ENCODE measurements around the gene PPIL1. TPM values are rescaled to one million over a fixed set of nuclear protein-coding genes. Genes with fewer than 3 reads are reported as not detected.

Gene PPIL1
- total RNA-seq, 1 experiment from 2014 or later, result 87.8 TPM

DNA sequence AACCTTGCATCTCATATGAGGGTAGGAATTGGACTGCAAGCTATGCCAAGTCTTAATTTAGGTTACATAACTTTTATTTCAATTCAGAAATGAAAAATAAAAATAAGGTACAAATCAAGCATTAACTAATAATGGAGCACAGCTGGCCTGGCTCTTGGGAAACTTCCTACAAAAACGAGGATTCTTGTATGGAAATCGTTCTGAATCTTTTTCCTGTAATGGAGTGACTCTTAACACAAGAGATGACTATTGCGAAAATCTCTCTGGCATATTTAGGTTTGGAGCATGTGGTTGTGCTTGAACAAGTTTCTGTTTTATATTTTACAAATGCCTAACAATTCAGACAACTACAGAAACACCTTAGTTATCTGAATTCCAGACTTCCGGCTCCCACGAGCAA lies 45.9 kb upstream of the PPIL1 start:
- no peak overlapping the region for H3K27ac ChIP-seq (ENCODE audit: insufficient read length, low read depth, low read length)
- H3K36me3 Mint-ChIP-seq (ENCODE audit: insufficient read depth in 1 of 3, low read depth in 3 of 3), result no peaks in the 10 kb centered on the region; a peak in 1 of 7 replicates
- no peak overlapping the region for H3K4me3 Mint-ChIP-seq

More for the DNA sequence above, 45.9 kb upstream of the PPIL1 start:
- H4K8ac ChIP-seq (replicated peaks; ENCODE audit: insufficient read length, low read depth, low read length), result no peak overlapping the region
- no peak overlapping the region for H4K5ac ChIP-seq (ENCODE audit: insufficient read length, low read depth, low read length)
- H3K18ac ChIP-seq (ENCODE audit: insufficient read length, low read depth, low read length), result no peak overlapping the region
- no peak overlapping the region for H3K4ac ChIP-seq (ENCODE audit: low read depth, low read length)
- no CpG with 5 or more reads among the region's 5 CpGs for WGBS (ENCODE audit: extremely low coverage, insufficient read length, low lambda C conversion rate)
- no peak overlapping the region for H3K4me2 ChIP-seq (ENCODE audit: insufficient read depth, insufficient read length, low read length)
- H3K27me3 ChIP-seq (ENCODE audit: insufficient read depth, low read length), result no peaks in the 10 kb centered on the region
- no peaks in the 10 kb centered on the region for H3K79me1 ChIP-seq (ENCODE audit: insufficient read depth, low read depth, low read length, poor library complexity, severe bottlenecking)
- no peak overlapping the region for H3K27ac Mint-ChIP-seq
- no peak overlapping the region for H2BK15ac ChIP-seq (ENCODE audit: low read depth, low read length)
- no peak overlapping the region for H3K14ac ChIP-seq (ENCODE audit: insufficient read depth, low read length)
- no peak overlapping the region for H2BK120ac ChIP-seq (ENCODE audit: low read depth, low read length, poor library complexity, severe bottlenecking)
- no peak for DNase-seq
- H4K20me1 ChIP-seq (ENCODE audit: control insufficient read depth, insufficient read depth, insufficient read length), result no peaks in the 10 kb centered on the region
- H3K9me3 ChIP-seq (ENCODE audit: control insufficient read depth, low read depth, low read length), result no peaks in the 10 kb centered on the region
- no peak overlapping the region for H2AFZ ChIP-seq (ENCODE audit: low read length)
- H2BK12ac ChIP-seq (ENCODE audit: insufficient read length, low read depth, low read length), result no peak overlapping the region
- H3T11ph ChIP-seq (ENCODE audit: low read length), result no peak overlapping the region
- no peak overlapping the region for H2AK5ac ChIP-seq (ENCODE audit: insufficient read length, low read length)
- TF ChIP-seq, protein P1, sequence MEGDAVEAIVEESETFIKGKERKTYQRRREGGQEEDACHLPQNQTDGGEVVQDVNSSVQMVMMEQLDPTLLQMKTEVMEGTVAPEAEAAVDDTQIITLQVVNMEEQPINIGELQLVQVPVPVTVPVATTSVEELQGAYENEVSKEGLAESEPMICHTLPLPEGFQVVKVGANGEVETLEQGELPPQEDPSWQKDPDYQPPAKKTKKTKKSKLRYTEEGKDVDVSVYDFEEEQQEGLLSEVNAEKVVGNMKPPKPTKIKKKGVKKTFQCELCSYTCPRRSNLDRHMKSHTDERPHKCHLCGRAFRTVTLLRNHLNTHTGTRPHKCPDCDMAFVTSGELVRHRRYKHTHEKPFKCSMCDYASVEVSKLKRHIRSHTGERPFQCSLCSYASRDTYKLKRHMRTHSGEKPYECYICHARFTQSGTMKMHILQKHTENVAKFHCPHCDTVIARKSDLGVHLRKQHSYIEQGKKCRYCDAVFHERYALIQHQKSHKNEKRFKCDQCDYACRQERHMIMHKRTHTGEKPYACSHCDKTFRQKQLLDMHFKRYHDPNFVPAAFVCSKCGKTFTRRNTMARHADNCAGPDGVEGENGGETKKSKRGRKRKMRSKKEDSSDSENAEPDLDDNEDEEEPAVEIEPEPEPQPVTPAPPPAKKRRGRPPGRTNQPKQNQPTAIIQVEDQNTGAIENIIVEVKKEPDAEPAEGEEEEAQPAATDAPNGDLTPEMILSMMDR (conservative IDR thresholded peaks at IDR 0.05), result no peak
- no peak overlapping the region for H3K23ac ChIP-seq (ENCODE audit: insufficient read length, low read depth, low read length)
- H3K56ac ChIP-seq (ENCODE audit: insufficient read length, low read depth, low read length), result no peak overlapping the region
- H2BK5ac ChIP-seq (ENCODE audit: insufficient read length, low read length), result no peak overlapping the region
- H3K4me1 ChIP-seq (ENCODE audit: insufficient read depth, low read length), result no peaks in the 10 kb centered on the region
- no peak overlapping the region for H3K9ac ChIP-seq (ENCODE audit: extremely low read depth, insufficient read length, low read length)
- H4K91ac ChIP-seq (ENCODE audit: insufficient read length, low read depth, low read length), result no peak overlapping the region
- no peaks in the 10 kb centered on the region for H3K79me2 ChIP-seq (ENCODE audit: insufficient read depth, low read length)
- no peak overlapping the region for H2BK20ac ChIP-seq (ENCODE audit: low read depth, low read length, poor library complexity, severe bottlenecking)
- H3K9me3 Mint-ChIP-seq, result no peaks in the 10 kb centered on the region
- H3K4me1 Mint-ChIP-seq, result peaks cover 0 to 3% of the 10 kb centered on the region in 2 experiments; a peak in 1 of 4 replicates
- no peaks in the 10 kb centered on the region for H3K27me3 Mint-ChIP-seq (ENCODE audit: low read depth)
- H3K23me2 ChIP-seq (ENCODE audit: insufficient read length, low read depth, low read length, poor library complexity, severe bottlenecking), result no peaks in the 10 kb centered on the region

Measured in H9 (cell line).